ENCODE measurements around the gene TECR. TPM values are rescaled to one million over a fixed set of nuclear protein-coding genes. Genes with fewer than 3 reads are reported as not detected.

Gene TECR
- total and polyA plus RNA-seq, 9 of the 15 experiments (the other 6 are each of a cell fraction or from before 2014, with no cell fraction given), result 29.3 to 211 (median 81.4) TPM

DNA sequence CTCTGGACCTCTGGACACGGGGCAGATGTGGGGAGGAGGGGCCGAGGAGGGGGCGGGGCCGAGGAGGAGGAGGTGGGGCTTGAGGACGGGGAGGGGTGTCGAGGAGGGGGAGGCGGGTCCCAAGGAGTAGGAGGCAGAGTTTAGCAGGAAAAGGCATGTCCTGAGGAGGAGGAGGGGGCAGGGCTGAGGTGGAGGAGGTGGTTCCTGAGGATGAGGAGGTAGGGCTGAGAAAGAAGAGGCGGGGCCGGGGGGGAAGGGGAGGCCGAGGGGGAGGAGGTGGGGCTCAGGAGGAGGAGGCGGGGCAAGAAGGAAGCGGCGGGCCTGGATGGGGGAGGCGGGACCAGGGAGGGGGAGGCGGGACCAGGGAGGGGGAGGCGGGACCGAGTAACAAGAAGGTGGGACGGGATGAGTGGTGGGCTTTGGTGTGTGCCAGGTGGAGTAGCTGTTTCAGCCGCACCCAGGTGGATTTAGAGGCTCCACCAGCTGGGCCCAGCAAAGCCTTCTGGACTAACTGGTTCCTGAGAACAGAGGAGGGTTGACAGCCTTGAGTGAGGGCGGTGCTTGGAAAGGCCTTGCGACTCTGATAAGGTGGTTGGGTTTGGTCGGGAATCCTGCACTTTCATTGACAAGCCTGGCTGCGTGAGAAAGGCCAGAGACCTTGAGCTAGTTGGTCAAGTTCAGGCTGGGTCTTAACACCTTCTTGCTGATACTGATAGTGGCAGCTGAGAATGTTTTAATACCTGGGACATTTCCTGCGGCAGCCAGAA lies 7.7 kb downstream of the TECR start (continued):
- TF ChIP-seq, protein P1, sequence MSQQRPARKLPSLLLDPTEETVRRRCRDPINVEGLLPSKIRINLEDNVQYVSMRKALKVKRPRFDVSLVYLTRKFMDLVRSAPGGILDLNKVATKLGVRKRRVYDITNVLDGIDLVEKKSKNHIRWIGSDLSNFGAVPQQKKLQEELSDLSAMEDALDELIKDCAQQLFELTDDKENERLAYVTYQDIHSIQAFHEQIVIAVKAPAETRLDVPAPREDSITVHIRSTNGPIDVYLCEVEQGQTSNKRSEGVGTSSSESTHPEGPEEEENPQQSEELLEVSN (IDR thresholded peaks at IDR 0.05; ENCODE audit: borderline replicate concordance in 1 of 2, extremely low read depth in 1 of 2, insufficient read depth in 1 of 2, insufficient read length in 1 of 2, low read depth in 1 of 2, low read length in 1 of 2, poor library complexity in 1 of 2, severe bottlenecking in 1 of 2), result peak in 1 of 2 experiments; percentile 48
- TF ChIP-seq ZNF707 (CRISPR knock-in tag; conservative IDR thresholded peaks at IDR 0.05) (no peak), ZNF583 (CRISPR knock-in tag; IDR thresholded peaks at IDR 0.05) (no peak), SRF (CRISPR knock-in tag; IDR thresholded peaks at IDR 0.05) (0 out of 4 replicates have a peak, but pooled peaks of 1 of the 2 experiments have one; percentile 25), PHB (CRISPR knock-in tag; IDR thresholded peaks at IDR 0.05) (no peak), HDAC3 (IDR thresholded peaks at IDR 0.05; ENCODE audit: borderline replicate concordance, partially characterized antibody) (no peak), MXD1 (CRISPR knock-in tag; IDR thresholded peaks at IDR 0.05; ENCODE audit: borderline replicate concordance, poor library complexity, severe bottlenecking) (no peak), ATF7 (IDR thresholded peaks at IDR 0.05) (0 out of 2 replicates have a peak, but pooled peaks have one; percentile 33), NCOA1 (IDR thresholded peaks at IDR 0.05; ENCODE audit: low read depth) (no peak), SMARCE1 (IDR thresholded peaks at IDR 0.05) (peak; percentile 29; the same call in 1 of the 2 replicates), DACH1 (IDR thresholded peaks at IDR 0.05; ENCODE audit: partially characterized antibody) (peak; percentile 32), POLR2AphosphoS5 (IDR thresholded peaks at IDR 0.05; ENCODE audit: control insufficient read depth, insufficient read depth, low read depth, low read length) (peak; percentile 74), MECOM (CRISPR knock-in tag; IDR thresholded peaks at IDR 0.05) (no peak), ZFX (CRISPR knock-in tag; IDR thresholded peaks at IDR 0.05) (peak; percentile 50; the same call in 1 of the 2 replicates), NFIX (CRISPR knock-in tag; IDR thresholded peaks at IDR 0.05; ENCODE audit: low read depth) (no peak), DMBX1 (CRISPR knock-in tag; IDR thresholded peaks at IDR 0.05; ENCODE audit: borderline replicate concordance) (peak; percentile 49; the same call in 1 of the 2 replicates), TEAD2 (tag; IDR thresholded peaks at IDR 0.05) (no peak), TCF3 (CRISPR knock-in tag; IDR thresholded peaks at IDR 0.05) (peak; percentile 80), ZBTB7A (IDR thresholded peaks at IDR 0.05; ENCODE audit: borderline replicate concordance, control insufficient read depth, low read depth, low read length) (peak; percentile 24; the same call in 1 of the 2 replicates), TCF15 (CRISPR knock-in tag; IDR thresholded peaks at IDR 0.05) (no peak), PML (IDR thresholded peaks at IDR 0.05; ENCODE audit: low read length) (peak; percentile 58; the same call in 1 of the 2 replicates), HDAC6 (IDR thresholded peaks at IDR 0.05; ENCODE audit: low read depth, low read length) (no peak), HDAC1 (IDR thresholded peaks at IDR 0.05) (peak in 1 of 2 experiments; percentile 16; a peak in 1 of 4 replicates), ETV5 (CRISPR knock-in tag; IDR thresholded peaks at IDR 0.05; ENCODE audit: low read depth) (no peak)
- TF ChIP-seq, protein P2, sequence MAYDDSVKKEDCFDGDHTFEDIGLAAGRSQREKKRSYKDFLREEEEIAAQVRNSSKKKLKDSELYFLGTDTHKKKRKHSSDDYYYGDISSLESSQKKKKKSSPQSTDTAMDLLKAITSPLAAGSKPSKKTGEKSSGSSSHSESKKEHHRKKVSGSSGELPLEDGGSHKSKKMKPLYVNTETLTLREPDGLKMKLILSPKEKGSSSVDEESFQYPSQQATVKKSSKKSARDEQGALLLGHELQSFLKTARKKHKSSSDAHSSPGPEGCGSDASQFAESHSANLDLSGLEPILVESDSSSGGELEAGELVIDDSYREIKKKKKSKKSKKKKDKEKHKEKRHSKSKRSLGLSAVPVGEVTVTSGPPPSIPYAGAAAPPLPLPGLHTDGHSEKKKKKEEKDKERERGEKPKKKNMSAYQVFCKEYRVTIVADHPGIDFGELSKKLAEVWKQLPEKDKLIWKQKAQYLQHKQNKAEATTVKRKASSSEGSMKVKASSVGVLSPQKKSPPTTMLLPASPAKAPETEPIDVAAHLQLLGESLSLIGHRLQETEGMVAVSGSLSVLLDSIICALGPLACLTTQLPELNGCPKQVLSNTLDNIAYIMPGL (CRISPR knock-in tag; IDR thresholded peaks at IDR 0.05), result 0 out of 2 replicates have a peak, but pooled peaks have one; percentile 31
